AG09309 (cell line): ENCODE results near the gene GLMP.

ENCODE experiments used
- DNase-seq: peaks from one replicate; pipeline ENCODE4 v3.0.0-alpha.2; 2010; ENCODE audit warnings: low read depth
- H3K4me3 ChIP-seq: 2 replicates; pipeline ENCODE4 v1.5.1; 2011; ENCODE audit warnings: mild to moderate bottlenecking, low read depth, low read length, moderate library complexity; ENCODE audit not compliant: control insufficient read depth
- CTCF ChIP-seq: IDR thresholded peaks from 2 replicates; pipeline ENCODE4 v1.5.1; 2011; ENCODE audit warnings: mild to moderate bottlenecking, low read depth, low read length, inconsistent platforms; ENCODE audit not compliant: insufficient read depth, control insufficient read depth; ENCODE audit errors: missing control alignments

GLMP gene

GRCh38 chr1:156286061-156286460 is 9.4 kb downstream of the GLMP start:
- no peak for DNase-seq
- TF ChIP-seq CTCF: no peak

DNA sequence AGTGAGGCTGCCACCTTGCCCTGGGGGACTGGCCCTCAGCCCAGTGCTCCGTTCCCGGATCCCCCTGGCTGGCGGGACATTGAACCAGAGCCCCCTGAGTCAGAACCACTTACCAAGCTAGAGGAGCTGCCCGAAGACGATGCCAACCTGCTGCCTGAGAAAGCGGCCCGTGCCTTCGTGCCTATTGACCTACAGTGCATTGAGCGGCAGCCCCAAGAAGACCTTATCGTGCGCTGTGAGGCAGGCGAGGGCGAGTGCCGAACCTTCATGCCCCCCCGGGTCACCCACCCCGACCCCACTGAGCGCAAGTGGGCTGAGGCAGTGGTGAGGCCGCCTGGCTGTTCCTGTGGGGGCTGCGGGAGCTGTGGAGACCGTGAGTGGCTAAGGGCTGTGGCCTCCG is 10.0 kb downstream of the GLMP start:
- no peak for DNase-seq
- TF ChIP-seq CTCF: no peak
- H3K4me3 ChIP-seq: no peak overlapping the region

More at GRCh38 chr1:156286061-156286460, 9.4 kb downstream of the GLMP start:
- no peak overlapping the region for H3K4me3 ChIP-seq

DNA sequence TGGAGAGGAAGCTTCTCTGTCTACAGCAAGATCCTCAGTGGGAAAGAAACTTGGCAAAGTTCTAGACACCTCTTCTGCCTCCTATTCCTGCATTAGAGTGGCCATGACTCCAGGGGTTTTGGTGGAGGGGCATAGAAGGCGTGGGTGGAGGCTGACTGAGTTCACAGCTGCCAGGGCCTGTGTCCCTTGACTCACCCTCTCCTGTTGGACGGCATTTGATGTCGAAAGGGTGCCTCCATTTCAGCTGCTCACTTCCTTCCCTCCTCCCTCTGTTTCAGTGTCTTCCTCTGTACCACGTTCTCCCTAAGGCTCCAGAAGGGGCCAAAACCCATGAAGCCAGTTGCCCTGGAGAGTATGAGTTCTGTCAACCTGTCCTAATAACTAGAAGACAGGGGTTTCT is 10.7 kb downstream of the GLMP start:
- no peak for DNase-seq
- H3K4me3 ChIP-seq: no peak overlapping the region
- TF ChIP-seq CTCF: no peak

GRCh38 chr1:156284112-156284511 is 11.4 kb downstream of the GLMP start, which contains the start of gene TMEM79:
Gene TMEM79, plus strand, starts transcription at chr1:156284325. Its CDS starts 902 bp downstream, at chr1:156285227.
- H3K4me3 ChIP-seq: peak within 1 kb of the TSS; percentile 71
- DNase-seq: no peak
- TF ChIP-seq CTCF: no peak

- H3K4me3 ChIP-seq: peak overlapping the region; percentile 71
- no peak for TF ChIP-seq CTCF
- no peak for DNase-seq
These were observed 12.0 kb downstream of the GLMP start for GRCh38 chr1:156283521-156283920.

DNA sequence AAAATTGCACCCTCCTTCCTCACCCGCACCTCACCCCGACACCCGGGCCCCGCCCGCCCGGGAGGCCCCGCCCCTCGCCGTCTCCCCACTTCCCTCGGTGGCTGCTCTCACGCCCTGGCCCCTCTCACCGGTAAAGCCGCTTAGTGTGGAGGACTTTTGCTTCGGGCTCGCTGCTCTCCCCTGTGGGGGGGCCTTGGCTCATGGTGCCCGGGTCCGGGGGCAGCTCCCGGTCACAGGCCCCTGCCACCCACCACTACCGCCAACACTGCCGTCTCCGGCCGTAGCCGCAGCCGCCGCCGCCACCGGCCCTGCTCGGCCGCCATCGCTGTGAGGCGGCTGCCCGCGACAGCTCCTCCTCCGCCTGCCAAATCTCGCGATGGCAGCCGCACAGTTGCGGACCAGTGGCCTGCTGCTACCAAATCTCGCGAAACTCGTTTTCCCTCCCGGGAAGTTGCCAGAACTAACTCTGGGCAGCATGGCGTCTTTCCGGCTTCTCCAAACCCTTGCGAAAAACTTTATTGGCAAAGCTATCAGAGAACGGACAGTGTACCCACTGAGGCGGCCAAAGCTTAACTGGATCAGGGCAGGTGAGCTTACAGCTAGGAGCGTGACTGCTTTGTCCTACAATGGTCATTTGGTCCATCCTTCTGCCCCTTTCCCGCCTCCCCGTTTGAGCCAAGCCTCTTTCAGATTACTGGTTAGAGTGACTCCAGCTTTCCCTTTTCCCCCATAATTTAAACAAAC is 12.8 kb downstream of the GLMP start, which contains the start of gene SMG5:
Gene SMG5, minus strand, starts transcription at position 347 of the 744 bp plus-strand sequence. Its CDS starts 145 bp downstream, at position 202.
- DNase-seq: peak; percentile 97
- peak within 1 kb of the TSS; percentile 71 for H3K4me3 ChIP-seq
- TF ChIP-seq CTCF: no peak
